Left lung (tissue), 14 donors: Measurements from ENCODE around the gene TAS1R1. TPM values are rescaled to one million over a fixed set of nuclear protein-coding genes. Genes with fewer than 3 reads are reported as not detected.

Source experiments
- ATAC-seq: fragments of 200-7000 bp; cut with Tn5 transposase; one replicate; pipeline ENCODE4 v1.9.1; 2020; ENCODE audit warnings: moderate library complexity
- DNase-seq, 4 donors: peaks; one replicate each; pipeline ENCODE4 v3.0.0-alpha.2; 2013 to 2020
- H3K27ac ChIP-seq, 2 donors: fragments of 200-600 bp; sonication (generic) in 1 of 2; one replicate each; pipeline versions ENCODE4 v1.5.0 to v1.8.0; 2020 to 2021
- H3K27me3 ChIP-seq, 2 donors: fragments of 200-600 bp; sonication (generic) in 1 of 2; one replicate each; pipeline versions ENCODE4 v1.5.0 to v1.8.0; 2020 to 2021
- H3K36me3 ChIP-seq, 2 donors: fragments of 200-600 bp; sonication (generic) in 1 of 2; one replicate each; pipeline versions ENCODE4 v1.5.0 to v1.8.0; 2020 to 2021
- H3K4me1 ChIP-seq, 2 donors: fragments of 200-600 bp; one replicate each; pipeline ENCODE4 v1.8.0; 2021
- H3K4me3 ChIP-seq, 2 donors: fragments of 200-600 bp; sonication (generic) in 1 of 2; one replicate each; pipeline versions ENCODE4 v1.5.0 to v1.8.0; 2020 to 2021; ENCODE audit warnings: mild to moderate bottlenecking in 1 of 2
- H3K9me3 ChIP-seq, 2 donors: fragments of 200-600 bp; sonication (generic) in 1 of 2; one replicate each; pipeline versions ENCODE4 v1.5.0 to v1.8.0; 2020 to 2021
- CTCF ChIP-seq, 2 donors: fragments of 200-600 bp; sonication (generic) in 1 of 2; IDR thresholded peaks; one replicate each; pipeline versions ENCODE4 v1.5.0 to v1.8.0; 2021; ENCODE audit warnings: antibody characterized with exemption in 2 of 2
- intact Hi-C, 2 donors: fragments of 100-400 bp; cut with DNase I; formaldehyde crosslinking; loops; one replicate each; pipeline versions ENCODE4 v1.11.2 to v1.14.2; 2022
- long read RNA-seq, 12 donors: library from polyadenylated mRNA in 2 of 12; unstranded in 2 of 12; transcript quantifications; one replicate each; pipeline ENCODE4 v2.0.0 and lab custom pipeline, GENCODE V29; 2019 to 2026
- polyA plus RNA-seq, 6 donors: library from polyadenylated mRNA; unstranded; fragments of 120-200 nt; gene quantifications; one replicate each; pipeline ENCODE4 v1.2.1, GENCODE V29; 2013; ENCODE audit not compliant: insufficient read length in 6 of 6
- total RNA-seq, 2 donors: library from RNA; stranded (reverse); fragmentation: NEBNext Ultra II Directional; extraction: Animal tissue kit (Norgen Biotek cat#: 25700); gene quantifications; one replicate each; pipeline ENCODE4 v1.2.1, GENCODE V29; 2021
- donor health status: DM: no; HTN: yes; CAD: no.
- donor health status: DM: no; HTN: no; CAD: no.

TAS1R1 gene
- not detected for total RNA-seq
- under 1 TPM; 0.07 to 0.21 (median 0.18) TPM for polyA plus RNA-seq
- long read RNA-seq, donor 1 = 0 reads
- long read RNA-seq, donor 2 = 0 reads
- long read RNA-seq, donor 3 = 0 reads
- long read RNA-seq, donor 4 = 0 reads
- long read RNA-seq, donor 5 = 0 reads
- long read RNA-seq, donor 6 = 0 reads
- long read RNA-seq, donor 7 = 0 reads
- long read RNA-seq, donor 8 = 0 reads
- long read RNA-seq, donor 9 = 0 reads
- long read RNA-seq, donor 10 = 0 reads
- long read RNA-seq, donor 11 = 0 reads
- long read RNA-seq, donor 12 = 0 reads

GRCh38 chr1:6554907-6555778 lies at the start of gene TAS1R1:
TSS of gene TAS1R1 (plus strand) at chr1:6555307. CDS start at chr1:6555374, 67 bp downstream.
- intact Hi-C loops = no loop called here
- ATAC-seq (peak; percentile 30), DNase-seq (peak in 1 of 4 donors; percentile 34)

GRCh38 chr1:6505367-6506209 lies 49.5 kb upstream of the TAS1R1 start:
- H3K4me3 ChIP-seq = no peak overlapping the region
- H3K4me1 ChIP-seq = peaks cover 0 to 6% of the 10 kb centered on the region in 2 donors
- H3K27me3 ChIP-seq = peaks cover 0 to 27% of the 10 kb centered on the region in 2 donors
- ATAC-seq (no peak), DNase-seq (no peak)
- no peaks in the 10 kb centered on the region for H3K9me3 ChIP-seq
- H3K27ac ChIP-seq = no peak overlapping the region
- intact Hi-C loops = no loop called here
- H3K36me3 ChIP-seq = no peaks in the 10 kb centered on the region
- TF ChIP-seq CTCF (IDR thresholded peaks at IDR 0.05) = no peak

More at GRCh38 chr1:6554907-6555778, at the start of gene TAS1R1:
- Histone ChIP-seq H3K27me3 (no peaks in the 10 kb centered on the region), H3K4me3 (peak within 1 kb of the TSS; percentile 97 to 99), H3K4me1 (peaks cover 16 to 28% of the 10 kb centered on the region in 2 donors), H3K27ac (peak within 1 kb of the TSS in 1 of 2 donors; percentile 80), H3K9me3 (no peaks in the 10 kb centered on the region), H3K36me3 (peaks cover 0 to 12% of the 10 kb centered on the region in 2 donors)
- TF ChIP-seq CTCF (IDR thresholded peaks at IDR 0.05) = no peak

GRCh38 chr1:6506210-6507036 lies 48.7 kb upstream of the TAS1R1 start:
- H3K36me3 ChIP-seq = no peaks in the 10 kb centered on the region
- no peak for ATAC-seq
- H3K9me3 ChIP-seq = no peaks in the 10 kb centered on the region
- no peak overlapping the region for H3K4me3 ChIP-seq
- DNase-seq = no peak
- H3K4me1 ChIP-seq = peaks cover 0 to 6% of the 10 kb centered on the region in 2 donors
- no peak for TF ChIP-seq CTCF (IDR thresholded peaks at IDR 0.05)
- intact Hi-C loops = no loop called here
- H3K27ac ChIP-seq = no peak overlapping the region
- peaks cover 0 to 27% of the 10 kb centered on the region in 2 donors for H3K27me3 ChIP-seq

GRCh38 chr1:6507037-6507428 lies 48.1 kb upstream of the TAS1R1 start:
- Histone ChIP-seq H3K4me1 (peaks cover 0 to 6% of the 10 kb centered on the region in 2 donors), H3K36me3 (no peaks in the 10 kb centered on the region), H3K4me3 (no peak overlapping the region), H3K27me3 (peaks cover 0 to 27% of the 10 kb centered on the region in 2 donors), H3K27ac (no peak overlapping the region), H3K9me3 (no peaks in the 10 kb centered on the region)
- ATAC-seq (no peak), DNase-seq (no peak)
- intact Hi-C loops = no loop called here
- no peak for TF ChIP-seq CTCF (IDR thresholded peaks at IDR 0.05)
